Astrocyte (in vitro differentiated cells and primary cell): ENCODE results near the gene ADH1C.

ENCODE experiments used
- CTCF ChIP-seq: IDR thresholded peaks from 2 replicates; pipeline ENCODE4 v1.5.1; 2011; ENCODE audit warnings: low read depth, mild to moderate bottlenecking, inconsistent platforms, low read length, moderate library complexity; ENCODE audit not compliant: insufficient read depth
- EZH2 ChIP-seq: IDR thresholded peaks from 2 replicates; pipeline ENCODE4 v1.6.1; 2012; ENCODE audit warnings: mild to moderate bottlenecking, low read length, inconsistent platforms; ENCODE audit not compliant: insufficient read depth

GRCh38 chr4:99352602-99353537, at the start of gene ADH1C:
- no peak for TF ChIP-seq CTCF
- TF ChIP-seq EZH2, result no peak
